ENCODE results near the gene WNT7A. TPM values are rescaled to one million over a fixed set of nuclear protein-coding genes. Genes with fewer than 3 reads are reported as not detected.

The WNT7A gene
- total and polyA plus RNA-seq, 2 donors (not counting 1 experiment from before 2014, with no cell fraction given), result not detected

DNA sequence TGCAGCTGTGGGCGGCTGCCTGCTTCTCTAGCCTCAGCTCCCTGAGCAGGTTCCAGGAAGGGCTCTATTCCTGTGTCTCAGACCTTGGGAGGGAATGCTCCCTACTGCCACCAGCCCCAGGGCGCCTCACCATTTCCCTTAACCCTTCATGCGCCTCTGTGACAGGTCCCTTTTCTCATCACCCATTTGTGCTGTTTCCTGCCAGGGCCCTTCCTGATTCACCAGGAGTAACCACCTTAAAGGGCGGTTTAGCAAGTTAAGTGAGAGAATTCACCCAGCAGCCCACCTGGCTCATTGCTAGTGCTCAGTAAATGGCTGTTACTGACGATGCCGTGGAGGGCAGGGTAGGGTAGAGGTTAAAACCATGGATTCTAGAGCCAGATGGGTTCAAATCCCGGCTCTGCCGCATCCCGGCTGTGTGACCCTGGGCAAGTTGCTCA lies 87.8 kb downstream of the WNT7A start:
- DNase-seq, result no peak
- H3K27me3 Mint-ChIP-seq, result peaks cover 14% of the 10 kb centered on the region
- no peaks in the 10 kb centered on the region for H3K9me3 Mint-ChIP-seq (ENCODE audit: insufficient read depth)
- no peak overlapping the region for H3K27ac Mint-ChIP-seq
- intact Hi-C loops (cut with micrococcal nuclease), result no loop called here
- H3K4me1 Mint-ChIP-seq, result no peaks in the 10 kb centered on the region
- ChIA-PET POLR2A (no interaction called here), CTCF (no interaction called here)
- Histone ChIP-seq H3K36me3 (replicated peaks in 1 of 2; ENCODE audit: control extremely low read depth in 1 of 2, control insufficient read depth in 1 of 2, extremely low read depth in 1 of 2, insufficient read depth in 2 of 2, low read length in 1 of 2) (no peaks in the 10 kb centered on the region), H3K27me3 (replicated peaks in 1 of 4; ENCODE audit: control extremely low read depth in 1 of 4, control insufficient read depth in 3 of 4, insufficient read depth in 4 of 4, low read length in 3 of 4) (peaks cover 0 to 4% (median 0%) of the 10 kb centered on the region in 4 experiments), H4K20me1 (ENCODE audit: control insufficient read depth, insufficient read depth, low read length, poor library complexity, severe bottlenecking) (no peaks in the 10 kb centered on the region), H3K4me3 (ENCODE audit: control extremely low read depth in 1 of 5, extremely low read depth in 1 of 5, insufficient read depth in 1 of 5, low read depth in 2 of 5, low read length in 4 of 5) (no peak overlapping the region), H3K9ac (ENCODE audit: low read length) (no peak overlapping the region), H3K4me2 (replicated peaks; ENCODE audit: low read depth, low read length, poor library complexity, severe bottlenecking) (no peak overlapping the region), H3K79me2 (ENCODE audit: control insufficient read depth, insufficient read depth, low read length) (no peaks in the 10 kb centered on the region), H2AFZ (ENCODE audit: insufficient read depth, low read depth, low read length, poor library complexity, severe bottlenecking) (no peak overlapping the region), H3K9me3 (ENCODE audit: control extremely low read depth in 1 of 3, control insufficient read depth in 2 of 3, insufficient read depth in 1 of 3, low read length in 2 of 3) (no peaks in the 10 kb centered on the region), H3K27ac (ENCODE audit: low read length in 2 of 2) (no peak overlapping the region), H3K4me1 (ENCODE audit: control insufficient read depth in 2 of 2, insufficient read depth in 2 of 2, low read length in 2 of 2) (no peaks in the 10 kb centered on the region)
- 73% methylated on average over 6 of the region's 9 CpGs for WGBS (ENCODE audit: insufficient coverage)
- TF ChIP-seq, protein P1, sequence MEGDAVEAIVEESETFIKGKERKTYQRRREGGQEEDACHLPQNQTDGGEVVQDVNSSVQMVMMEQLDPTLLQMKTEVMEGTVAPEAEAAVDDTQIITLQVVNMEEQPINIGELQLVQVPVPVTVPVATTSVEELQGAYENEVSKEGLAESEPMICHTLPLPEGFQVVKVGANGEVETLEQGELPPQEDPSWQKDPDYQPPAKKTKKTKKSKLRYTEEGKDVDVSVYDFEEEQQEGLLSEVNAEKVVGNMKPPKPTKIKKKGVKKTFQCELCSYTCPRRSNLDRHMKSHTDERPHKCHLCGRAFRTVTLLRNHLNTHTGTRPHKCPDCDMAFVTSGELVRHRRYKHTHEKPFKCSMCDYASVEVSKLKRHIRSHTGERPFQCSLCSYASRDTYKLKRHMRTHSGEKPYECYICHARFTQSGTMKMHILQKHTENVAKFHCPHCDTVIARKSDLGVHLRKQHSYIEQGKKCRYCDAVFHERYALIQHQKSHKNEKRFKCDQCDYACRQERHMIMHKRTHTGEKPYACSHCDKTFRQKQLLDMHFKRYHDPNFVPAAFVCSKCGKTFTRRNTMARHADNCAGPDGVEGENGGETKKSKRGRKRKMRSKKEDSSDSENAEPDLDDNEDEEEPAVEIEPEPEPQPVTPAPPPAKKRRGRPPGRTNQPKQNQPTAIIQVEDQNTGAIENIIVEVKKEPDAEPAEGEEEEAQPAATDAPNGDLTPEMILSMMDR (IDR thresholded peaks at IDR 0.05), result no peak
- TF ChIP-seq EZH2 (IDR thresholded peaks at IDR 0.05; ENCODE audit: borderline replicate concordance, insufficient read depth, low read depth, low read length, poor library complexity, severe bottlenecking), result no peak
- ATAC-seq (ENCODE audit: low read depth), result no peak
- no peak overlapping the region for H3K4me3 Mint-ChIP-seq

DNA sequence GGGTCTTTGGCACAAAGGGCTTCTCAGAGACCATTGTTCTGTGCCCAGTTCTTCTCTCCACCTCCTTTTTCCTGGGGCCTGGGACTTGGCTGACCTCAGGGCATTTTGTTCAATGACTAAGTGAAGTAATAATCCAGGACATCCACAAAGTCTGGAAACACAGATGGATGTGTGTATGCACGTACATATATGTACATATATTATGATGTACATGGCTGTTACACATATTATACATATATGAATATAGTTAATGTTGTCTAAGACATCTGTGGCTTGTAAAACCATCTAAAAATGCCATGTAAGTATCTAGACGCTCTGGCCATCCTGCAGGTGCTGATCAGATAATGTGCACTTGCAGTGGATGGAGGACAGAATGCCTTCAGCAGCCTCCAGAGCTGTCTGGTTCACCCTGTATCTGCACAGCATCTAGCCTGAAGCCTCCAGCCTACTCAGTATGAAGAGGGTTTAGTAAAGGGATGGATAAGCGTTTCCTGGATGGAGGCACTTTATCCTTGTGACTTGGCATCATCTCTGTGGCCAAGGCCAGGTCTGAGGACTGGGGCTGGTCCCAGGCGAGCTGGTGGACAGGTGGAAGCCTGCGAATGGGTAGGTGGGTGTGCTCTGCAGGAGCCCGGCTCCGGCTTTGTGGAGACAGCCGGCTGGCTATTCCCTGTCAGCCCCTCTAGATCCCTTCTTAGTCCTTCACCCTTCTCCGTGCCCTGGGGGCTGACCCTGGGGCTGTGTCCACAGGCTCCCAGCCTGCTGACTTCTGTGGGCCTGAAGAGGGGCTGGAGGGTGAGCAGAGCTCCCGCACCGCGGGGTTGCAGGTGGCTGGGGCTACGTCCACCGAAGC lies 88.4 kb downstream of the WNT7A start:
- no peaks in the 10 kb centered on the region for H3K79me2 ChIP-seq (ENCODE audit: control insufficient read depth, insufficient read depth, low read length)
- H3K9me3 ChIP-seq (ENCODE audit: control extremely low read depth in 1 of 3, control insufficient read depth in 2 of 3, insufficient read depth in 1 of 3, low read length in 2 of 3), result no peaks in the 10 kb centered on the region
- no peak for TF ChIP-seq EZH2 (IDR thresholded peaks at IDR 0.05; ENCODE audit: borderline replicate concordance, insufficient read depth, low read depth, low read length, poor library complexity, severe bottlenecking)
- TF ChIP-seq, protein P1 (IDR thresholded peaks at IDR 0.05), result no peak
- no peak overlapping the region for H3K27ac ChIP-seq (ENCODE audit: low read length in 2 of 2)
- ChIA-PET CTCF (no interaction called here), POLR2A (no interaction called here)
- H3K4me3 ChIP-seq (ENCODE audit: control extremely low read depth in 1 of 5, extremely low read depth in 1 of 5, insufficient read depth in 1 of 5, low read depth in 2 of 5, low read length in 4 of 5), result no peak overlapping the region
- H3K27ac Mint-ChIP-seq, result no peak overlapping the region
- WGBS (ENCODE audit: insufficient coverage), result 67% methylated on average over 9 of the region's 14 CpGs
- H4K20me1 ChIP-seq (ENCODE audit: control insufficient read depth, insufficient read depth, low read length, poor library complexity, severe bottlenecking), result no peaks in the 10 kb centered on the region
- DNase-seq, result no peak
- peaks cover 0 to 4% (median 0%) of the 10 kb centered on the region in 4 experiments for H3K27me3 ChIP-seq (replicated peaks in 1 of 4; ENCODE audit: control extremely low read depth in 1 of 4, control insufficient read depth in 3 of 4, insufficient read depth in 4 of 4, low read length in 3 of 4)
- H3K36me3 ChIP-seq (replicated peaks in 1 of 2; ENCODE audit: control extremely low read depth in 1 of 2, control insufficient read depth in 1 of 2, extremely low read depth in 1 of 2, insufficient read depth in 2 of 2, low read length in 1 of 2), result no peaks in the 10 kb centered on the region
- H3K27me3 Mint-ChIP-seq, result peaks cover 14% of the 10 kb centered on the region
- no peak overlapping the region for H3K4me3 Mint-ChIP-seq
- no peak overlapping the region for H3K9ac ChIP-seq (ENCODE audit: low read length)
- H3K4me1 Mint-ChIP-seq, result no peaks in the 10 kb centered on the region
- H3K4me1 ChIP-seq (ENCODE audit: control insufficient read depth in 2 of 2, insufficient read depth in 2 of 2, low read length in 2 of 2), result no peaks in the 10 kb centered on the region
- no peak overlapping the region for H2AFZ ChIP-seq (ENCODE audit: insufficient read depth, low read depth, low read length, poor library complexity, severe bottlenecking)
- no peak overlapping the region for H3K4me2 ChIP-seq (replicated peaks; ENCODE audit: low read depth, low read length, poor library complexity, severe bottlenecking)
- no peaks in the 10 kb centered on the region for H3K9me3 Mint-ChIP-seq (ENCODE audit: insufficient read depth)
- no peak for ATAC-seq (ENCODE audit: low read depth)
- intact Hi-C loops (cut with micrococcal nuclease), result no loop called here

All from B cell (primary cell).